GM12872 (cell line): ENCODE measurements around the gene PRKG1.

Source experiments
- TF ChIP-seq, protein P1 (sequence below): IDR thresholded peaks from 3 replicates; pipeline ENCODE4 v1.5.1; 2011; ENCODE audit warnings: low read depth, mild to moderate bottlenecking, low read length, moderate library complexity; ENCODE audit not compliant: insufficient read depth

The PRKG1 gene

DNA sequence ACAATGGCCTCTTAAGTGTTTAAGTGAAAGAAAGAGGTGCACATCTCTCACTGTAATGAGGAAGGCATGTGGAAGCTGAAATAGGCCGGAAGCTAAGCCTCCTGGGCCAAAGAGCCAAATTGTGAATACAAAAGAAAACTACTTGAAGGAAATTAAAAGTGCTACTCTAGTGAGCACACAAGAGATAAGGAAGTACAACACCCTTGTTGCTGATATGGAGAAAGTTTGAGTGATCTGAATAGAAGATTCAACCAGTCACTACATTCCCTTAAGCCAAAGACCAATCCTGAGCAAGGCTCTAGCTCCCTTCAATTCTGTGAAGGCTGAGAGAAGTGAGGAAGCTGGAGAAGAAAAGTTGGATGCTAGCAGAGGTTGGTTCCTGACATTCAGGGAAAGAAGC lies 1248.0 kb downstream of the PRKG1 start:
- TF ChIP-seq, protein P1, sequence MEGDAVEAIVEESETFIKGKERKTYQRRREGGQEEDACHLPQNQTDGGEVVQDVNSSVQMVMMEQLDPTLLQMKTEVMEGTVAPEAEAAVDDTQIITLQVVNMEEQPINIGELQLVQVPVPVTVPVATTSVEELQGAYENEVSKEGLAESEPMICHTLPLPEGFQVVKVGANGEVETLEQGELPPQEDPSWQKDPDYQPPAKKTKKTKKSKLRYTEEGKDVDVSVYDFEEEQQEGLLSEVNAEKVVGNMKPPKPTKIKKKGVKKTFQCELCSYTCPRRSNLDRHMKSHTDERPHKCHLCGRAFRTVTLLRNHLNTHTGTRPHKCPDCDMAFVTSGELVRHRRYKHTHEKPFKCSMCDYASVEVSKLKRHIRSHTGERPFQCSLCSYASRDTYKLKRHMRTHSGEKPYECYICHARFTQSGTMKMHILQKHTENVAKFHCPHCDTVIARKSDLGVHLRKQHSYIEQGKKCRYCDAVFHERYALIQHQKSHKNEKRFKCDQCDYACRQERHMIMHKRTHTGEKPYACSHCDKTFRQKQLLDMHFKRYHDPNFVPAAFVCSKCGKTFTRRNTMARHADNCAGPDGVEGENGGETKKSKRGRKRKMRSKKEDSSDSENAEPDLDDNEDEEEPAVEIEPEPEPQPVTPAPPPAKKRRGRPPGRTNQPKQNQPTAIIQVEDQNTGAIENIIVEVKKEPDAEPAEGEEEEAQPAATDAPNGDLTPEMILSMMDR, result no peak

DNA sequence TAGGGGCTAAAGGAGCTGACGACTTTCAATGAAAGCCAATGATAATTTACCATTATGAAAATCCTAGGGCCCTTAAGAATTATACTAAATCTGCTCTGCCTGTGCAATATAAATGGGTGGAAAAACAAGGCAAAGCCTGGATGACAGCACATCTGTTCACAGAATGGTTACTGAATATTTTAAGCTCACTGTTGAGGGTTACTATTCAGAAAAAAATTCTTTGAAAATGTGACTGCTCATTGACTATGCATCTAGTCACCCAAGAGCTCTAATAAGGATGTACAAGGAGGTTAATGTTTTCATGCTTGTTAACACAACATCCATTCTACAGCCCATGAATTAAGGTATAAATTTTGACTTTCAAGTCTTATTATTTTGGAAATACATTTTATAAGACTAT lies 1248.6 kb downstream of the PRKG1 start:
- TF ChIP-seq, protein P1, result no peak

DNA sequence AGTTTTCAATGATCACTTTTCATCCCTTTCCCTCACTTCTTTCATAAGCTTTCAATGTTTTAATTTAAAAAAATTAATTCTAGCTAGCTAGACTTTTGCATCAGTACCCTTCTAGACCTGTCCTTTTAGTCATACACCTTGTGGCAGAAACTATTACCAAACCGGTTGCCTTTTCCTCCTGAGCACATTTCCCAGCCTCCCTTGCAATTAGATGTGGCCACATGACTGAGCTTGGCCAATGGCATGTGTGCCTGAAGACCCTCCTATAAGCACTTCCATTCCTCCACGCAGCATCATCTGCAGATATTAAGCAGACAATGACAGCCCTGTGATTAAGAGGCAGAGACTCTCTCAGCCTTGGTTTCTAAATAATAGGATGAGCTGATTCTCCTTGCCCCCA lies 1252.1 kb downstream of the PRKG1 start:
- TF ChIP-seq, protein P1, result no peak

DNA sequence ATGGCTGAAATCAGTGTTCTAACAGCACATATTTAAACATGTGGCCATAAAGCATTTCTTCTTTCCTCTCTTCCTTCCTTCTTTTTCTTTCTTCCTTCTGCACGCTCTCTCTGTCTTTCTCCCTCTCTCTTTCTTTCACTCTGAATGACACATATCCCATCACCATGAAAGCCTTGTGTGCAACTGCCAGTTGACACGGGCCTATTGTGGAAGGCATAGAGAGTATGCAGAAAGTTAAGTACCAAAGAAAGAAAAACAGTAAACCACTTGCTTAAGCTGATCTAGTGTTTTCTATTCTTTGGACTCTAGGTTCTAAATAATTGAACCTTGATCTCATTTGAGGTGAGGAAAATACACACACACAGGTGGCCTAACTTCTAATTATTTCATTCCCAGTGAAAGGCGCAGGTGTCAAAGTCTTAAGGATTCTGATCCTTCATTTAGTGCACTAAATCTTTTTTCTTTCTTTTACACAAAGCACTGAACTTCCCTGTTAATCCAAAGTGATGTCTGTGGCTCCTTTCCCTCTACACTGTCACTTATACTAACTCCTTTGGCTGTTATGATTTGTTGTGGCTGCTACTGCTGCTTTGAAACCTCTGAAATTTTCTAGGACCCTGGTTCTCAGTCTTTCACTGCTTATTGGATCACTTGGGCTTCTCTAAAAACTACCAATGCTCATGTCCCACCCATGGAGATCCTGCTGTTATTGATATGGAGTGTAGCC lies 1257.5 kb downstream of the PRKG1 start:
- TF ChIP-seq, protein P1, result no peak

DNA sequence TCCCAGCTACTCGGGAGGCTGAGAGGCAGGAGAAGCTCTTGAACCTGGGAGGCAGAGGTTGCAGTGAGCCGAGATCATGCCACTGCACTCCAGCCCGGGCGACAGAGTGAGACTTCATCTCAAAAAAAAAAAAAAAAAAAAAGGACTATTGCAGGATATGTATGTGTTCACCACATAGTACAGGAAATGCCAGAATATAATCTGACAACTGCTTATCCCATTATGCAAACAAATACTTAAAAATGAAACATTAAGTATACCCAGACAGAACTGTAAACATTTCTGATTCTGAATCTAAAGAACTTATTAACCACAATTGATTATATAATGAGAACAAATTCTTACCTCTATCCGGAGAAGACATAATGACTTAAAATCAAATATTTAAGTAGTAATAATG lies 1258.5 kb downstream of the PRKG1 start:
- TF ChIP-seq, protein P1, result no peak

DNA sequence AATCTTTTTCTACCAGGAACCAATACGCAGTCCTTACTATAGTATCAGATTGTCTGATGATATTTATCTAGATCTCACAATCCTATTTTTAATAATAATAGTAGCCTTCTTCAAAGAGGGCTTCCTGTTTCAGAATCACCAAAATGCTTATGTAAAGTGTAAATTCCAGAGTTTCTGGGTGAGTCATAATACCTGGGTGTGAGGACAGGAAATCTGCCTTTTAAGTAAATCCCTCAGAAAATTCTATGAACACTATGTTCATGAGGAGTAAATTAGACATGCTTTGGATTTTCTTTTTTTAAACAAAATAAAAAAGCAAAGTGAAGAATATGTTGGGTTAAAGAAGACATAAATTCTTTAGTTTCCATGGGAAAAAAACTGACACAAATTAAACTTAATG lies 1260.3 kb downstream of the PRKG1 start:
- TF ChIP-seq, protein P1, result no peak

DNA sequence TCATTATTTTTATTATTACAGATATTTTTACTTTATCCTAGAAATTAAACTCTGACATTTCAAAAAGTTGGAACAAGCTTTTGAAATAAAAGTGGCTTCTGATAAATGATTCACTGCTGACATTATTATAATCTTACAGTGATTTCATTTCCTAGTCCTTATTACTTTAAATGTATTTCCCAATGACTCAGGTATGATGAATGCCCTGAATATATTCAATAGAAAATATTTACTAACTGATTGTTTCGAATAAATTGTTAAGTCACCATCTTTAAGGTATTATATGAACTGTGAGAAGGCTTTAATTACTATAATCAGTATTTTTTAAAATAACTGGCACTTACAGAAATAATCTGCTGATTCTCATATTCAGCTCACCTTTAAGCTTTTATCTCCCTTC lies 1261.4 kb downstream of the PRKG1 start:
- TF ChIP-seq, protein P1, result no peak
